Skin epidermis (tissue), 12 donors: ENCODE results near the gene NOTO.
"Not testable (repeated sequence)": the region's sequence is repeated elsewhere in the genome, so short reads cannot be mapped to it uniquely, and the experiment has no call there.

ENCODE experiments used
- H3K27ac ChIP-seq, 21 experiments: fragments of 200-600 bp; sonication (generic) in 11 of 21; one replicate each; pipeline ENCODE4 v1.5.0; 2020; ENCODE audit warnings: mild to moderate bottlenecking in 3 of 21, inconsistent platforms in 2 of 21, moderate library complexity in 2 of 21
- H3K4me3 ChIP-seq, 7 experiments: fragments of 200-600 bp; sonication (generic) in 2 of 7; one replicate each; pipeline ENCODE4 v1.5.0; 2020; ENCODE audit warnings: inconsistent platforms in 2 of 7, mild to moderate bottlenecking in 2 of 7, moderate library complexity in 1 of 7

NOTO gene

GRCh38 chr2:73202156-73203054 is at the start of gene NOTO:
Gene NOTO (plus strand): TSS chr2:73202574. CDS start chr2:73202667, 93 bp downstream.
- no peak within 1 kb of the TSS for H3K27ac ChIP-seq
- H3K4me3 ChIP-seq, result peak within 1 kb of the TSS in 3 of 7 experiments; percentile 12 to 31 (median 23)

GRCh38 chr2:73156539-73157124 is 45.7 kb upstream of the NOTO start:
- H3K27ac ChIP-seq, result no peak overlapping the region
- no peak overlapping the region for H3K4me3 ChIP-seq

DNA sequence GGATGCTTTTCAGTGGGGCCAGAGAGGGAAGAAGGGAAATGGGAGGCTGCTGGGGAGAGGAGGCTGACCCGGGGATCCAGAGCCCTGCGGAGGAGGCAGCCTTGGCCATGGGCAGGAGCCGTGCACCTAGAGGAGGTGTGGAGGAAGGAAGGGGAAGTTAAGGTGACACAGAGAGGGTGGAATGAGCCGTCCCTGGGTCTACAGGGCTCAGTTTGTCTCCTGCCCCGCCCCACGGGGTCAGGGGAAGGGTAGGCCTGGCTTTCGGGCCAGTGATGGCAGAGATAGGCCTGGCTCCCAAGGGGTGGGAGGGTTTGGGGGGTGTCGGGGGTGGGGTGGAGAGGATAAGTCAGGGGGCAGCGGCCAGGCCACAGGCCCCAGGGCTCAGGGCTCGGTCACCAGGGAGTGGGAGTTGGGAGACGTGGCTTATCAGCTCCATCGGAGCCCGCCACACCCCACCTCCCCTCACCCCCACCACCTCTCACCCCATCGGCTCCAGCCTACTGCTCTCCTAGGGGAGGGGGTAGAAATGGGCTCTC is 39.5 kb upstream of the NOTO start:
- H3K4me3 ChIP-seq, result no peak overlapping the region
- H3K27ac ChIP-seq, result no peak overlapping the region

GRCh38 chr2:73163483-73164367 is 38.6 kb upstream of the NOTO start:
- Histone ChIP-seq H3K4me3 (no peak overlapping the region), H3K27ac (no peak overlapping the region)

DNA sequence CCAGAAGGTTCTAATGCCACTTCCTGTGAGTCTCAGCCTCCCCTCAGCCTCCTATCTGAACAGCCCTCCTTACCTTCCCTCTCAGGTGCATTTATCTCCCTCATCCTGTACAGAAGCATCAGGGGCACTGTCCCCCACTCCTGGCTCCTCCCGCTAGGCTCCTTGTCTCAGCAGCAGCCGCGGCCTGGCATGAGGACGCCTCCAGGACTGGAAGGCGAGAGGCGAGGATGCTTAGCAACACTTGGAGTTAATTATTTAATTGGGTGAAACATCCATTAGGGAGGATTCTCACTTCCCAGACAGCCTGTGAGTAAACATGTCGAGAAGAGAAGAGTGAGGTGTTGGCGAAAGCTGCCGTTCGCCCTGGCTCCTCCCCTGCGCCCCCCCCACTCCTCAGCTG is 36.4 kb upstream of the NOTO start:
- H3K27ac ChIP-seq, H3K4me3 ChIP-seq: not testable (repeated sequence)

- H3K27ac ChIP-seq, H3K4me3 ChIP-seq: not testable (repeated sequence)
Measured at GRCh38 chr2:73166813-73167212, 35.6 kb upstream of the NOTO start.

- not testable (repeated sequence) for H3K27ac ChIP-seq, H3K4me3 ChIP-seq
Measured at GRCh38 chr2:73168348-73168747, 34.0 kb upstream of the NOTO start.

DNA sequence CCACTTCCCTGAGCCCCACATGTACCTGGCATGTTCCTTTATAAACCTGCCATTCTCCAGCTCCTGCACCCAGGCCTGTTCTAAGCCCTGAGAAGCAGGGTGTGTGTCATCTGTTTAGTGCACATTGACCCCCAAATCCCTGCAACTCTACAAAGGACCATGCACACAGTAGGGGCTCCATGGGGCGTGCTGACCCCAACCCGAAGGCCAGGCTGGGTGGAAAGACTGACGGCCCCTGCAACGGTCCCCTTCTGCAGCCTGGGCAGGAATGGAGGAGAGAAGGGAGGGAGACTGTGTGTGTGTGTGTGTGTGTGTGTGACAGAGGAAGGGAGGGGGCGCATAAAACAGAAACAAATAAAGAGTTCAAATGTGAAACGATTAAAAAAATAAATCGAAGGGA is 32.0 kb upstream of the NOTO start:
- not testable (repeated sequence) for H3K27ac ChIP-seq, H3K4me3 ChIP-seq

GRCh38 chr2:73172963-73173362 is 29.4 kb upstream of the NOTO start:
- H3K27ac ChIP-seq, result no peak overlapping the region
- H3K4me3 ChIP-seq, result no peak overlapping the region

GRCh38 chr2:73173781-73174180 is 28.6 kb upstream of the NOTO start:
- H3K4me3 ChIP-seq, result no peak overlapping the region
- H3K27ac ChIP-seq, result no peak overlapping the region

- H3K4me3 ChIP-seq, result no peak overlapping the region
- H3K27ac ChIP-seq, result no peak overlapping the region
Measured at GRCh38 chr2:73174244-73174643, 28.1 kb upstream of the NOTO start.

DNA sequence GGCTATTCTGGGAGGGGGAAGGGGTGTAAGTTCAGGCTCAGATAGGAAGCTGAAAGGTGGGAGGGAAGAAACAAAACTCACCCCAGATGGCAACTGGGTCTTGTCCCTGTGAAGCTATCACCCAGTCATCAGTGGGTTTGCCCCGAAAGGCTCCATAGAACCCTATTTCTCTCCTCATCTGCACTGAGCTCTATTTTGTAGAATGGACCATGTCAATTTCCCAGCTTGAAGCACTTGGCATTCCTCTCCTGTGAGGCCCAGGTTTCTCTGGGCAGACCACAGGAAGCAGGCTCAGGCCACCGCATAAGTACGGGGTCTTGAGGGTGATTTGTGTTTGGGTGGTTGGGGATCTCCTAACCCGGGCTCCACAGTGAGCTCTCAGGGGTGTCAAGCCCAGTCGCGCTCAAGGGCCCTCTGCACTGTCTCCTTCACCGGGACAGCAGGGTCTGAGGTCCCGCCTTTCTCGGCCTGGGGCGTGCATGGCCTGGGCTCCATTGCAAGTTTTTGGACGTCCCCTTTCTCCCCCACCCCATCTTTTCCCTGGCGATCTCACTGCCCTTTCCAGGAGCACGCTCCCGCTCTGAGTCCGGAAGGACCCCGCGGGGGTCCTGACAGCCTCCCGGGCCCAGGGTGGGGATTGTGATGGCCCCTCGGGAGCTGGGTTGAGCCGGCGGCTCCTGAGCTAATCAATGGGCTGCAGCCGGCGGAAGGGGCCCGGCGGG is 27.3 kb upstream of the NOTO start:
- Histone ChIP-seq H3K27ac (peak overlapping the region in 5 of 21 experiments; percentile 16 to 83 (median 82)), H3K4me3 (peak overlapping the region in 6 of 7 experiments; percentile 16 to 53 (median 47))

DNA sequence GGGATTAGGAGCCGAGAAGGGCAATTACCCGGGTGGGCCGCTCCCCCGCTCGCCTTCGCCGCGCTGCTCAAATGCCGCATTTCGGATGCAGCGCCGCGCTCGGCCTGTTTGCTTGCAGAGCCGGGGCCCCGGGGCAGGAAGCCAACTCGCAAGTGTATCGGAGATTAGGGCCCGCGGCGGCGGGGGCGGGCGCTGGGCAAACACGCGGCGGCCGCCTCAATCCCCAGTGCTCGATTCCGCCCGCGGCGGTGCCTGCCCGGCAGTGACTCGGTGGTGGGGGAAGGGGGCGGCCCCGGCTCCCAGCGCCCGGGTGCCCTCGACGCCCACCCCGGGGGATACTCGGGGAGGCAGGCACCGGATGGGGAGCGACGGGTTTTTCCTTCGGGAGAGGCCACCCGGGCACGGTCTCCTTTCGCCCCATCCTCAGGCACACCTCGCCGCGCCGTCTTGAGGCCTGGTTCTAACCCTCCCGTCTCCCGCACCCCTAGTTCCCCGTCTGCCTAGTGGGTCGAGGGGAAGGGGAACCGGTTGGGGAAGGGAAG is 26.6 kb upstream of the NOTO start:
- peak overlapping the region in 10 of 21 experiments; percentile 16 to 83 (median 76) for H3K27ac ChIP-seq
- peak overlapping the region; percentile 16 to 53 (median 47) for H3K4me3 ChIP-seq

GRCh38 chr2:73176205-73176880 is 26.0 kb upstream of the NOTO start:
- peak overlapping the region; percentile 16 to 53 (median 47) for H3K4me3 ChIP-seq
- H3K27ac ChIP-seq, result peak overlapping the region in 11 of 21 experiments; percentile 36 to 83 (median 73)

DNA sequence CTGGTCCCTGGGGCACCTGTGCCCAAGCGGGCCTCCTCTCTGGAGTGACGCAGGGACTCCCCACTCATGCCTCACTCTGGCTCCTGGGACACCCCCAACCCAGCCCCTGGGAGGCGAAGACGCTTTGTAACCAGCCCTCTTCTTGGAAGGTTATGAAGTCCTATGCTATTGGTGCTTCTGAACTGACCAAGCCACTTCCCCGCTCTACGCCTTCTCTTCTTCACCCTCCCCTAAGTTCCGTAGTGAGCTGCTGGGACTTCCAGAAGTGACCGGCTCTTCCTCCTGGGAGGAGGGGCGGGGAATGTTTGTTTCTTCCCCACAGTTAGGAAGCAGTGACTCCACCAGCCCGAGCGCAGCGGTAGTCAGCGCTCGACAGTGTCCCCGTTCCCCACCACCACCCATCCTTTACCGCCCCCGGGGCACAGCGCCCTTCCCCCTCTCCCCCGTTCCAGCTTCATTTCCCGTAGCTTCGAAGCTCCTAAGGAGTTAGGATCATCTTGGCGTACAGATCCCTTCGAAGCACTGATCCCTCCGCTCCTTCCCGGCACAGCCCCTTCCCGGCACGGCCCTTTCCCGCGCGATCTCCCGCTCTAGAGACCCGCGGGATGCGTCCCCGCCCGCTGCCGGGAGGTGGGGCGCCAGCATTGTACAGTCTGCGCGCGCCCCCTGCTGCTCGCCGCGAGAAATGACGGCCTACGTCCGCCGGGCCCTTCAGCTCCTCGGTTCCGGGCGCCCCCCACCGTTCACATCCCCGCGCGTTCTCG is 25.3 kb upstream of the NOTO start:
- peak overlapping the region; percentile 37 to 53 (median 47) for H3K4me3 ChIP-seq

GRCh38 chr2:73177645-73178255 is 24.6 kb upstream of the NOTO start:
- Histone ChIP-seq H3K4me3 (peak overlapping the region in 4 of 7 experiments; percentile 46 to 53 (median 47)), H3K27ac (peak overlapping the region in 2 of 21 experiments; percentile 81 to 82)

More for the DNA sequence above, 25.3 kb upstream of the NOTO start:
- peak overlapping the region in 16 of 21 experiments; percentile 36 to 83 (median 69) for H3K27ac ChIP-seq

DNA sequence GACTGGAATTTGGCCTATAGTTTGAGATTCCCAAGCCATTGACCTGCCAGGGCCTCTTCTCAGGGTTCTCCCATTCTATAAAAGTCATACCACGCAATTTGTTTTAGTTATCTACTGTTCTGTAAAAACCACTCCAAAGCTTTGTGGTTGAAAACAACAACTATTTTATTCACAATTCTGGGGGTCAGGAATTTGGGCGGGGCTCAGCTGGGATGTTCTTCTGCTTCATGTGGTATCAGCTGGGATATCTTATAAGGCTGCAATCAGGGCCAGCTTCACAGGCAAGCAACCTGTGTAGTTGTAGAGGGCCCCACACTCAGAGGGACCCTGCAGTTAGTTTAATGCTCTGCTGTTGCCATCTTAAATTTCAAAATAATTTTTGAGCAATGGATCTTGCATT is 16.4 kb upstream of the NOTO start:
- H3K4me3 ChIP-seq, result no peak overlapping the region
- H3K27ac ChIP-seq, result no peak overlapping the region
